ENCODE measurements around the gene LINC00237.

The LINC00237 gene

GRCh38 chr20:21134883-21135493, 28.8 kb upstream of the LINC00237 start:
- no peaks in the 10 kb centered on the region for H3K9me3 Mint-ChIP-seq
- peaks cover 34% of the 10 kb centered on the region for H3K36me3 Mint-ChIP-seq
- peaks cover 2% of the 10 kb centered on the region for H3K4me1 Mint-ChIP-seq
- no peak overlapping the region for H3K4me3 Mint-ChIP-seq
- no peak overlapping the region for H3K27ac Mint-ChIP-seq
- DNase-seq (ENCODE audit: low spot score in 2 of 2): no peak
- H3K27me3 Mint-ChIP-seq: no peaks in the 10 kb centered on the region
- no peak for ATAC-seq (ENCODE audit: low read depth)

- ATAC-seq (ENCODE audit: low read depth): no peak
- no peak overlapping the region for H3K4me3 Mint-ChIP-seq
Measured at GRCh38 chr20:21133917-21134622, 27.9 kb upstream of the LINC00237 start.

GRCh38 chr20:21133404-21133803, 27.2 kb upstream of the LINC00237 start:
- Mint-ChIP-seq H3K4me3 (no peak overlapping the region), H3K36me3 (peaks cover 35% of the 10 kb centered on the region), H3K4me1 (peaks cover 5% of the 10 kb centered on the region), H3K9me3 (no peaks in the 10 kb centered on the region), H3K27me3 (no peaks in the 10 kb centered on the region), H3K27ac (no peak overlapping the region)
- DNase-seq (ENCODE audit: low spot score in 2 of 2) (no peak), ATAC-seq (ENCODE audit: low read depth) (no peak)

More at GRCh38 chr20:21133917-21134622, 27.9 kb upstream of the LINC00237 start:
- Mint-ChIP-seq H3K36me3 (peaks cover 35% of the 10 kb centered on the region), H3K4me1 (peaks cover 4% of the 10 kb centered on the region), H3K9me3 (no peaks in the 10 kb centered on the region), H3K27ac (no peak overlapping the region), H3K27me3 (no peaks in the 10 kb centered on the region)
- no peak for DNase-seq (ENCODE audit: low spot score in 2 of 2)

GRCh38 chr20:21129861-21130260, 23.7 kb upstream of the LINC00237 start:
- H3K27me3 Mint-ChIP-seq: no peaks in the 10 kb centered on the region
- DNase-seq (ENCODE audit: low spot score in 2 of 2) (no peak), ATAC-seq (ENCODE audit: low read depth) (no peak)
- H3K36me3 Mint-ChIP-seq: peaks cover 18% of the 10 kb centered on the region
- H3K4me3 Mint-ChIP-seq: no peak overlapping the region
- H3K4me1 Mint-ChIP-seq: peaks cover 19% of the 10 kb centered on the region
- no peaks in the 10 kb centered on the region for H3K9me3 Mint-ChIP-seq
- H3K27ac Mint-ChIP-seq: no peak overlapping the region

GRCh38 chr20:21127201-21127981, 21.2 kb upstream of the LINC00237 start:
- H3K9me3 Mint-ChIP-seq: no peaks in the 10 kb centered on the region
- H3K4me3 Mint-ChIP-seq: peak overlapping the region; percentile 97
- DNase-seq (ENCODE audit: low spot score in 2 of 2) (no peak), ATAC-seq (ENCODE audit: low read depth) (no peak)
- no peaks in the 10 kb centered on the region for H3K27me3 Mint-ChIP-seq
- peaks cover 19% of the 10 kb centered on the region for H3K4me1 Mint-ChIP-seq
- H3K36me3 Mint-ChIP-seq: peaks cover 12% of the 10 kb centered on the region
- H3K27ac Mint-ChIP-seq: no peak overlapping the region

GRCh38 chr20:21126581-21126870, 20.4 kb upstream of the LINC00237 start:
- no peak for DNase-seq (ENCODE audit: low spot score in 2 of 2)
- H3K27me3 Mint-ChIP-seq: peaks cover 3% of the 10 kb centered on the region

GRCh38 chr20:21125849-21126580, 19.9 kb upstream of the LINC00237 start, which contains the start of gene KIZ:
KIZ (plus strand) TSS chr20:21126082; CDS start chr20:21126116, 34 bp downstream.
- Mint-ChIP-seq H3K36me3 (peaks cover 4% of the 10 kb centered on the region), H3K4me1 (peaks cover 19% of the 10 kb centered on the region), H3K27ac (peak within 1 kb of the TSS; percentile 84), H3K4me3 (peak within 1 kb of the TSS; percentile 97), H3K9me3 (no peaks in the 10 kb centered on the region), H3K27me3 (peaks cover 3% of the 10 kb centered on the region)
- DNase-seq (ENCODE audit: low spot score in 2 of 2) (peak; percentile 99), ATAC-seq (ENCODE audit: low read depth) (peak; percentile 96)

More at GRCh38 chr20:21126581-21126870, 20.4 kb upstream of the LINC00237 start:
- Mint-ChIP-seq H3K9me3 (no peaks in the 10 kb centered on the region), H3K27ac (peak overlapping the region; percentile 84), H3K36me3 (peaks cover 7% of the 10 kb centered on the region), H3K4me3 (peak overlapping the region; percentile 97), H3K4me1 (peaks cover 19% of the 10 kb centered on the region)
- no peak for ATAC-seq (ENCODE audit: low read depth)

GRCh38 chr20:21125072-21125848, 19.1 kb upstream of the LINC00237 start:
- Mint-ChIP-seq H3K36me3 (peaks cover 4% of the 10 kb centered on the region), H3K9me3 (no peaks in the 10 kb centered on the region), H3K4me1 (peaks cover 19% of the 10 kb centered on the region), H3K27me3 (peaks cover 3% of the 10 kb centered on the region), H3K27ac (peak overlapping the region; percentile 84), H3K4me3 (peak overlapping the region; percentile 97)
- ATAC-seq (ENCODE audit: low read depth): peak; percentile 0
- DNase-seq (ENCODE audit: low spot score in 2 of 2): no peak

GRCh38 chr20:21124190-21124589, 18.0 kb upstream of the LINC00237 start:
- no peaks in the 10 kb centered on the region for H3K36me3 Mint-ChIP-seq
- no peak overlapping the region for H3K27ac Mint-ChIP-seq
- H3K27me3 Mint-ChIP-seq: peaks cover 3% of the 10 kb centered on the region
- H3K9me3 Mint-ChIP-seq: no peaks in the 10 kb centered on the region
- peaks cover 16% of the 10 kb centered on the region for H3K4me1 Mint-ChIP-seq
- ATAC-seq (ENCODE audit: low read depth) (no peak), DNase-seq (ENCODE audit: low spot score in 2 of 2) (no peak)
- no peak overlapping the region for H3K4me3 Mint-ChIP-seq

- Mint-ChIP-seq H3K27ac (no peak overlapping the region), H3K4me3 (no peak overlapping the region), H3K4me1 (no peaks in the 10 kb centered on the region), H3K27me3 (peaks cover 26% of the 10 kb centered on the region), H3K9me3 (no peaks in the 10 kb centered on the region), H3K36me3 (no peaks in the 10 kb centered on the region)
- ATAC-seq (ENCODE audit: low read depth) (no peak), DNase-seq (ENCODE audit: low spot score in 2 of 2) (no peak)
Measured at GRCh38 chr20:21118782-21119181, 12.6 kb upstream of the LINC00237 start.

- DNase-seq (ENCODE audit: low spot score in 2 of 2) (no peak), ATAC-seq (ENCODE audit: low read depth) (no peak)
- H3K27me3 Mint-ChIP-seq: peaks cover 27% of the 10 kb centered on the region
- no peaks in the 10 kb centered on the region for H3K4me1 Mint-ChIP-seq
- no peaks in the 10 kb centered on the region for H3K9me3 Mint-ChIP-seq
- no peak overlapping the region for H3K27ac Mint-ChIP-seq
- H3K36me3 Mint-ChIP-seq: no peaks in the 10 kb centered on the region
- no peak overlapping the region for H3K4me3 Mint-ChIP-seq
Measured at GRCh38 chr20:21118138-21118537, 12.0 kb upstream of the LINC00237 start.

- Mint-ChIP-seq H3K4me1 (no peaks in the 10 kb centered on the region), H3K9me3 (no peaks in the 10 kb centered on the region), H3K4me3 (no peak overlapping the region), H3K27ac (no peak overlapping the region), H3K27me3 (peaks cover 29% of the 10 kb centered on the region), H3K36me3 (no peaks in the 10 kb centered on the region)
- no peak for DNase-seq (ENCODE audit: low spot score in 2 of 2)
- no peak for ATAC-seq (ENCODE audit: low read depth)
Measured at GRCh38 chr20:21117521-21117920, 11.4 kb upstream of the LINC00237 start.

- Mint-ChIP-seq H3K4me1 (no peaks in the 10 kb centered on the region), H3K27ac (no peak overlapping the region), H3K27me3 (peaks cover 26% of the 10 kb centered on the region), H3K4me3 (no peak overlapping the region), H3K36me3 (no peaks in the 10 kb centered on the region), H3K9me3 (no peaks in the 10 kb centered on the region)
- DNase-seq (ENCODE audit: low spot score in 2 of 2) (no peak), ATAC-seq (ENCODE audit: low read depth) (no peak)
Measured at GRCh38 chr20:21114584-21114983, 8.4 kb upstream of the LINC00237 start.

All from memory B cell (primary cell).